Lower lobe of right lung (tissue), 2 donors: ENCODE measurements around the gene UTF1. TPM values are rescaled to one million over a fixed set of nuclear protein-coding genes. Genes with fewer than 3 reads are reported as not detected.
A peak's percentile ranks its signal among the peaks of the same experiment; 100 is the strongest.

ENCODE experiments used
- ATAC-seq, 2 donors: fragments of 200-7000 bp; cut with Tn5 transposase; one replicate each; pipeline ENCODE4 v1.9.1; 2020 to 2022; ENCODE audit warnings: mild to moderate bottlenecking in 2 of 2, moderate library complexity in 2 of 2
- DNase-seq: peaks from one replicate; pipeline ENCODE4 v3.0.0-alpha.2; 2020
- H3K27ac ChIP-seq: fragments of 200-600 bp; one replicate; pipeline ENCODE4 v1.8.0; 2022
- H3K27me3 ChIP-seq: fragments of 200-600 bp; one replicate; pipeline ENCODE4 v1.8.0; 2022; ENCODE audit warnings: low read depth
- H3K36me3 ChIP-seq: fragments of 200-600 bp; one replicate; pipeline ENCODE4 v1.8.0; 2022; ENCODE audit warnings: mild to moderate bottlenecking
- H3K4me1 ChIP-seq: fragments of 200-600 bp; one replicate; pipeline ENCODE4 v1.8.0; 2022
- H3K4me3 ChIP-seq: fragments of 200-600 bp; one replicate; pipeline ENCODE4 v1.8.0; 2022; ENCODE audit warnings: mild to moderate bottlenecking
- H3K9me3 ChIP-seq: fragments of 200-600 bp; one replicate; pipeline ENCODE4 v1.8.0; 2022
- CTCF ChIP-seq: fragments of 200-600 bp; IDR thresholded peaks from one replicate; pipeline ENCODE4 v1.8.0; 2022; ENCODE audit warnings: antibody characterized with exemption, mild to moderate bottlenecking
- intact Hi-C: fragments of 100-400 bp; cut with DNase I; formaldehyde crosslinking; loops from one replicate; pipeline ENCODE4 v1.11.0; 2022
- total RNA-seq: library from RNA; stranded (reverse); fragmentation: NEBNext Ultra II Directional; extraction: Animal tissue kit (Norgen Biotek cat#: 25700); gene quantifications from one replicate; pipeline ENCODE4 v1.2.1, GENCODE V29; 2021
- donor health status: DM: no; HTN: yes; CAD: no; lungs with severe emphysema.

UTF1 gene
- total RNA-seq, 1 donor from 2014 or later = not detected

DNA sequence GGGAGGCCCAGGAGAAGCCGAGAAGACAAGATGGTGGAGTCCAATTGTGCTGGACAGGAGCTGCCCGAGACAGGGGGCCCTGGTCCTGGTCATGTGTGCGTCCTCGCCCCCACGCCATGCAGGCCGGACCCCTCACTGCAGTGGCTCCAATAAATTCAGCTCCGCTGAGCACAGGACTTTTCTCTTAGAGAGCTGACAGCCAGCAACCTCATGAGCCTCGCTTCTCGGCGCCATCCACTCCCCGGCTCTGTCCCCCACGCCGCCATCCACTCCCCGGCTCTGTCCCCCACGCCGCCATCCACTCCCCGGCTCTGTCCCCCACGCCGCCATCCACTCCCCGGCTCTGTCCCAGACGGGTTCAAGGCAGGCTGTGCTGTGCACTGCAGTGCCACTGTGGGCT is 2.8 kb upstream of the UTF1 start:
- ATAC-seq = no peak
- Histone ChIP-seq H3K9me3 (no peaks in the 10 kb centered on the region), H3K27me3 (peaks cover 73% of the 10 kb centered on the region), H3K4me3 (no peak overlapping the region), H3K4me1 (peaks cover 14% of the 10 kb centered on the region), H3K27ac (no peak overlapping the region), H3K36me3 (no peaks in the 10 kb centered on the region)
- no peak for TF ChIP-seq CTCF
- intact Hi-C loops = no loop called here
- DNase-seq = no peak

- Histone ChIP-seq H3K4me1 (peaks cover 14% of the 10 kb centered on the region), H3K36me3 (no peaks in the 10 kb centered on the region), H3K9me3 (no peaks in the 10 kb centered on the region), H3K4me3 (no peak overlapping the region), H3K27me3 (peaks cover 84% of the 10 kb centered on the region), H3K27ac (no peak overlapping the region)
- no peak for ATAC-seq
- TF ChIP-seq CTCF = no peak
- DNase-seq = no peak
- intact Hi-C loops = no loop called here
These were observed 563 bp upstream of the UTF1 start for GRCh38 chr10:133229265-133230043.

GRCh38 chr10:133230387-133231195 is 574 bp downstream of the UTF1 start:
- H3K4me3 ChIP-seq = no peak overlapping the region
- no peak overlapping the region for H3K27ac ChIP-seq
- no peaks in the 10 kb centered on the region for H3K9me3 ChIP-seq
- ATAC-seq = peak in 1 of 2 donors; percentile 44
- H3K4me1 ChIP-seq = peaks cover 9% of the 10 kb centered on the region
- TF ChIP-seq CTCF = no peak
- intact Hi-C loops = no loop called here
- no peaks in the 10 kb centered on the region for H3K36me3 ChIP-seq
- peak; percentile 72 for DNase-seq
- H3K27me3 ChIP-seq = peaks cover 85% of the 10 kb centered on the region

GRCh38 chr10:133231244-133231945 is 1.4 kb downstream of the UTF1 start:
- intact Hi-C loops = no loop called here
- H3K9me3 ChIP-seq = no peaks in the 10 kb centered on the region
- no peak for ATAC-seq

More at GRCh38 chr10:133231244-133231945, 1.4 kb downstream of the UTF1 start:
- no peak overlapping the region for H3K27ac ChIP-seq
- DNase-seq = no peak
- H3K27me3 ChIP-seq = peaks cover 85% of the 10 kb centered on the region
- no peaks in the 10 kb centered on the region for H3K36me3 ChIP-seq
- H3K4me1 ChIP-seq = peaks cover 13% of the 10 kb centered on the region
- TF ChIP-seq CTCF = no peak
- no peak overlapping the region for H3K4me3 ChIP-seq
